Measurements from ENCODE around the gene OLIG2.

The OLIG2 gene

GRCh38 chr21:33026443-33026858 lies 716 bp downstream of the OLIG2 start:
- CTCF ChIA-PET = no interaction called here
- POLR2A ChIA-PET = no interaction called here
- no peak for DNase-seq (ENCODE audit: low read depth, low spot score)
- H3K4me3 ChIP-seq (ENCODE audit: low read depth, low read length) = no peak overlapping the region
- no peak for TF ChIP-seq CTCF (IDR thresholded peaks at IDR 0.05; ENCODE audit: insufficient read depth, low read length, missing control alignments)

- H3K4me3 ChIP-seq (ENCODE audit: low read depth, low read length) = no peak overlapping the region
- CTCF ChIA-PET = no interaction called here
- no peak for TF ChIP-seq CTCF (IDR thresholded peaks at IDR 0.05; ENCODE audit: insufficient read depth, low read length, missing control alignments)
- POLR2A ChIA-PET = no interaction called here
- DNase-seq (ENCODE audit: low read depth, low spot score) = no peak
Measured at GRCh38 chr21:33026878-33027400, 1.2 kb downstream of the OLIG2 start.

GRCh38 chr21:33027401-33028286 lies 1.9 kb downstream of the OLIG2 start:
- ChIA-PET POLR2A (no interaction called here), CTCF (no interaction called here)
- no peak for TF ChIP-seq CTCF (IDR thresholded peaks at IDR 0.05; ENCODE audit: insufficient read depth, low read length, missing control alignments)
- no peak for DNase-seq (ENCODE audit: low read depth, low spot score)
- no peak overlapping the region for H3K4me3 ChIP-seq (ENCODE audit: low read depth, low read length)

- ChIA-PET CTCF (no interaction called here), POLR2A (no interaction called here)
- H3K4me3 ChIP-seq (ENCODE audit: low read depth, low read length) = no peak overlapping the region
- DNase-seq (ENCODE audit: low read depth, low spot score) = no peak
- no peak for TF ChIP-seq CTCF (IDR thresholded peaks at IDR 0.05; ENCODE audit: insufficient read depth, low read length, missing control alignments)
Measured at GRCh38 chr21:33028287-33028670, 2.5 kb downstream of the OLIG2 start.

- DNase-seq (ENCODE audit: low read depth, low spot score) = no peak
- ChIA-PET CTCF (no interaction called here), POLR2A (no interaction called here)
- no peak overlapping the region for H3K4me3 ChIP-seq (ENCODE audit: low read depth, low read length)
- no peak for TF ChIP-seq CTCF (IDR thresholded peaks at IDR 0.05; ENCODE audit: insufficient read depth, low read length, missing control alignments)
Measured at GRCh38 chr21:33028773-33029384, 3.1 kb downstream of the OLIG2 start.

- no peak overlapping the region for H3K4me3 ChIP-seq (ENCODE audit: low read depth, low read length)
- POLR2A ChIA-PET = no interaction called here
- no peak for DNase-seq (ENCODE audit: low read depth, low spot score)
- CTCF ChIA-PET = no interaction called here
- no peak for TF ChIP-seq CTCF (IDR thresholded peaks at IDR 0.05; ENCODE audit: insufficient read depth, low read length, missing control alignments)
Measured at GRCh38 chr21:33029385-33029921, 3.7 kb downstream of the OLIG2 start.

Measured in AG04449 (cell line).